ENCODE data around the gene TBC1D16. TPM values are rescaled to one million over a fixed set of nuclear protein-coding genes. Genes with fewer than 3 reads are reported as not detected.

The TBC1D16 gene
- total and polyA plus RNA-seq, 8 donors = 4.9 to 31.4 (median 19.7) TPM

GRCh38 chr17:79916506-79916905 is 119.2 kb downstream of the TBC1D16 start:
- WGBS, 2 donors = 85 to 90% methylated on average over 6 of the region's 6 CpGs
- TF ChIP-seq, protein P1, sequence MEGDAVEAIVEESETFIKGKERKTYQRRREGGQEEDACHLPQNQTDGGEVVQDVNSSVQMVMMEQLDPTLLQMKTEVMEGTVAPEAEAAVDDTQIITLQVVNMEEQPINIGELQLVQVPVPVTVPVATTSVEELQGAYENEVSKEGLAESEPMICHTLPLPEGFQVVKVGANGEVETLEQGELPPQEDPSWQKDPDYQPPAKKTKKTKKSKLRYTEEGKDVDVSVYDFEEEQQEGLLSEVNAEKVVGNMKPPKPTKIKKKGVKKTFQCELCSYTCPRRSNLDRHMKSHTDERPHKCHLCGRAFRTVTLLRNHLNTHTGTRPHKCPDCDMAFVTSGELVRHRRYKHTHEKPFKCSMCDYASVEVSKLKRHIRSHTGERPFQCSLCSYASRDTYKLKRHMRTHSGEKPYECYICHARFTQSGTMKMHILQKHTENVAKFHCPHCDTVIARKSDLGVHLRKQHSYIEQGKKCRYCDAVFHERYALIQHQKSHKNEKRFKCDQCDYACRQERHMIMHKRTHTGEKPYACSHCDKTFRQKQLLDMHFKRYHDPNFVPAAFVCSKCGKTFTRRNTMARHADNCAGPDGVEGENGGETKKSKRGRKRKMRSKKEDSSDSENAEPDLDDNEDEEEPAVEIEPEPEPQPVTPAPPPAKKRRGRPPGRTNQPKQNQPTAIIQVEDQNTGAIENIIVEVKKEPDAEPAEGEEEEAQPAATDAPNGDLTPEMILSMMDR (IDR thresholded peaks at IDR 0.05) = no peak
- peaks cover 19 to 26% (median 19%) of the 10 kb centered on the region in 3 donors for H3K4me1 ChIP-seq
- intact Hi-C loops (cut with DNase I) = loop anchor here in 1 of 3 donors (10.0 kb wide), 1 partner anchor 62 kb away; no protein-coding TSS in a partner anchor
- H3K36me3 ChIP-seq = no peaks in the 10 kb centered on the region
- no peaks in the 10 kb centered on the region for H3K27me3 ChIP-seq
- H3K27ac ChIP-seq = no peak overlapping the region
- ATAC-seq (no peak), FAIRE-seq (no peak), DNase-seq (peak in 2 of 6 donors; percentile 6 to 15)
- no peak overlapping the region for H3K4me3 ChIP-seq
- H3K9me3 ChIP-seq = no peaks in the 10 kb centered on the region

DNA sequence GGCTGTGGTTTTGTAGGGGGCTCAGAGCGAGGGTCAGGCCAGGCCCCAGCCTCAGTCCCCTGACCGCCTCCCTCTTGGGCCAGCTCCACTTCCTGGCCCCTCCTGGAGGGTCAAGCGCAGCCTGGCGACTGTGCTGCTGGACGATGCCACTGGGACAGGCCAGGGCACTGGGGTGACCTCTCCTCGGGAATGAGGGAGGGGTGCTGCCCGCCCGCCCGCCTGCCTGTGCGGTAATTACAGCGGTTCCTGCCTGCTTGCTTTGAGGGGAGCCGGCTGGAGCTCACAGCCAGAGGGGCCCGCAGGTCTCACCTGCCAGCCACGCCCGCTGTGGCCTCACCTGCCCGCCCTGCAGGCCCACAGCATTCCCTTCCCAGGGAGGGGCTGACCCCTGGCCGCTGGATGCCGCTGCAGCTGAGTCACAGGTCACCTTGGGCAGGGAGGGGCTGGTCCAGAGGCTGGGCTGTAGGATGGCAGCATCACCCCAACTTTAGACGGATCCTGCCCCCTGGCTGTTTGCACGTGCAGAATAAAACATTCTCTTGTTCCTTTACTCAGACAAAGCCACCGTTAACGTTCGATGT is 119.7 kb downstream of the TBC1D16 start:
- no peaks in the 10 kb centered on the region for H3K9me3 ChIP-seq
- H3K27me3 ChIP-seq = no peaks in the 10 kb centered on the region
- no peaks in the 10 kb centered on the region for H3K36me3 ChIP-seq
- no peak overlapping the region for H3K4me3 ChIP-seq
- peaks cover 19 to 25% (median 19%) of the 10 kb centered on the region in 3 donors for H3K4me1 ChIP-seq
- ATAC-seq (peak in 2 of 4 donors; percentile 12 to 26), FAIRE-seq (no peak), DNase-seq (peak in 4 of 6 donors; percentile 60 to 82 (median 65))
- TF ChIP-seq, protein P1 (IDR thresholded peaks at IDR 0.05) = no peak
- WGBS, 2 donors = 59 to 60% methylated on average over 23 of the region's 23 CpGs
- no peak overlapping the region for H3K27ac ChIP-seq
- intact Hi-C loops (cut with DNase I) = loop anchor here in 1 of 3 donors (10.0 kb wide), 1 partner anchor 61 kb away; no protein-coding TSS in a partner anchor

GRCh38 chr17:79914813-79915740 is 120.6 kb downstream of the TBC1D16 start:
- Histone ChIP-seq H3K27ac (no peak overlapping the region), H3K4me1 (peaks cover 13 to 17% (median 13%) of the 10 kb centered on the region in 3 donors), H3K27me3 (no peaks in the 10 kb centered on the region), H3K36me3 (no peaks in the 10 kb centered on the region), H3K4me3 (no peak overlapping the region), H3K9me3 (no peaks in the 10 kb centered on the region)
- TF ChIP-seq, protein P1 (IDR thresholded peaks at IDR 0.05) = no peak
- DNase-seq (peak in 3 of 6 donors; percentile 24 to 64 (median 46)), ATAC-seq (no peak), FAIRE-seq (no peak)
- intact Hi-C loops (cut with DNase I) = loop anchor here in 1 of 3 donors (10.0 kb wide), 1 partner anchor 60 kb away; no protein-coding TSS in a partner anchor
- WGBS, 2 donors = 53 to 68% methylated on average over 18 to 19 of the region's 19 CpGs

- ATAC-seq (no peak), DNase-seq (peak in 2 of 6 donors; percentile 43 to 45), FAIRE-seq (no peak)
- H3K36me3 ChIP-seq = no peaks in the 10 kb centered on the region
- peaks cover 4 to 8% (median 7%) of the 10 kb centered on the region in 3 donors for H3K4me1 ChIP-seq
- H3K4me3 ChIP-seq = no peak overlapping the region
- intact Hi-C loops (cut with DNase I) = loop anchor here in 1 of 3 donors (10.0 kb wide), 1 partner anchor 59 kb away; no protein-coding TSS in a partner anchor
- no peaks in the 10 kb centered on the region for H3K27me3 ChIP-seq
- H3K9me3 ChIP-seq = no peaks in the 10 kb centered on the region
- TF ChIP-seq, protein P1 (IDR thresholded peaks at IDR 0.05) = no peak
- 82 to 88% methylated on average over 20 of the region's 20 CpGs for WGBS, 2 donors
- H3K27ac ChIP-seq = no peak overlapping the region
These were observed 121.5 kb downstream of the TBC1D16 start for GRCh38 chr17:79913896-79914812.

Data from pancreas (tissue), 10 donors.